ENCODE results near the gene TMEM163.

TMEM163 gene

GRCh38 chr2:134436706-134437105 lies 282.1 kb downstream of the TMEM163 start:
- ChIA-PET CTCF (interaction anchor here (0.6 to 2.0 kb wide), 4 partner anchors 11 to 191 kb away, joined by 3 to 10 read pairs (median 4); no protein-coding TSS in a partner anchor), POLR2A (no interaction called here)
- Histone ChIP-seq H3K9me3 (ENCODE audit: control insufficient read depth, insufficient read depth, low read depth, low read length) (no peaks in the 10 kb centered on the region), H3K4me3 (ENCODE audit: low read depth, low read length) (no peak overlapping the region), H3K27ac (ENCODE audit: extremely low read depth, low read depth, low read length) (no peak overlapping the region), H3K36me3 (ENCODE audit: control insufficient read depth in 2 of 2, insufficient read depth in 1 of 2, low read length in 2 of 2) (peaks cover 0 to 29% of the 10 kb centered on the region in 2 experiments; a peak in 2 of 3 replicates), H3K4me1 (ENCODE audit: control insufficient read depth, insufficient read depth, low read length) (no peaks in the 10 kb centered on the region)
- TF ChIP-seq IKZF3 (tag by site-specific recombination; IDR thresholded peaks at IDR 0.05): no peak

DNA sequence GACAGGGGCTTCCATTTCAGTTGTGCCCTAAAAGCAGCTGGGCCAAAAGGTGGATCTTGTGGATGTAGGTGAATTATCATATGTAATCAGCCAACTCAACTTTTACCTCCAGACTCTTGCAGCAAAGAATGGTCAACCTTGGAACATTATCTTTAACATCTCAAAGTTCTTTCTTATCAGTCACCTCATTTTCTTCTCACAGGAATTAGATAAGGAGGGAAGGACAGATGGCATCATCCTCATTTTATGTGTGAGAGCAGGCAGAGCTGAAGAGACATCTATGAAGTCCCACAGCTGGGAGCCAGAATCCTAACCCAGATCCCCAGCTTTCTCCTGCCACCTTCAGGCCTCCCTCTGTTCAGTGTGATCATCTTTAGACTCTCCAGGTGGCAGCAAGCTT lies 282.9 kb downstream of the TMEM163 start:
- TF ChIP-seq ZNF76 (tag by site-specific recombination; IDR thresholded peaks at IDR 0.05; ENCODE audit: borderline replicate concordance, low read depth) (no peak), KLF1 (tag by site-specific recombination; IDR thresholded peaks at IDR 0.05) (no peak), PRDM10 (tag by site-specific recombination; IDR thresholded peaks at IDR 0.05) (no peak), ZNF560 (tag by site-specific recombination; IDR thresholded peaks at IDR 0.05; ENCODE audit: borderline replicate concordance) (no peak), ZNF266 (tag by site-specific recombination; IDR thresholded peaks at IDR 0.05; ENCODE audit: low read depth) (no peak), ZNF184 (tag by site-specific recombination; IDR thresholded peaks at IDR 0.05) (no peak), ZNF600 (tag by site-specific recombination; IDR thresholded peaks at IDR 0.05) (no peak), ZNF768 (tag by site-specific recombination; IDR thresholded peaks at IDR 0.05) (no peak)
- TF ChIP-seq, protein P1, sequence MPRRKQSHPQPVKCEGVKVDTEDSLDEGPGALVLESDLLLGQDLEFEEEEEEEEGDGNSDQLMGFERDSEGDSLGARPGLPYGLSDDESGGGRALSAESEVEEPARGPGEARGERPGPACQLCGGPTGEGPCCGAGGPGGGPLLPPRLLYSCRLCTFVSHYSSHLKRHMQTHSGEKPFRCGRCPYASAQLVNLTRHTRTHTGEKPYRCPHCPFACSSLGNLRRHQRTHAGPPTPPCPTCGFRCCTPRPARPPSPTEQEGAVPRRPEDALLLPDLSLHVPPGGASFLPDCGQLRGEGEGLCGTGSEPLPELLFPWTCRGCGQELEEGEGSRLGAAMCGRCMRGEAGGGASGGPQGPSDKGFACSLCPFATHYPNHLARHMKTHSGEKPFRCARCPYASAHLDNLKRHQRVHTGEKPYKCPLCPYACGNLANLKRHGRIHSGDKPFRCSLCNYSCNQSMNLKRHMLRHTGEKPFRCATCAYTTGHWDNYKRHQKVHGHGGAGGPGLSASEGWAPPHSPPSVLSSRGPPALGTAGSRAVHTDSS (tag by site-specific recombination; IDR thresholded peaks at IDR 0.05): no peak
- ChIA-PET POLR2A (no interaction called here), CTCF (interaction anchor here (0.6 to 2.0 kb wide), 6 partner anchors 12 to 585 kb away, joined by 3 to 10 read pairs (median 5); no protein-coding TSS in a partner anchor)
- no peaks in the 10 kb centered on the region for H3K4me1 ChIP-seq (ENCODE audit: control insufficient read depth, insufficient read depth, low read length)
- no peak overlapping the region for H3K4me3 ChIP-seq (ENCODE audit: low read depth, low read length)
- H3K36me3 ChIP-seq (ENCODE audit: control insufficient read depth in 2 of 2, insufficient read depth in 1 of 2, low read length in 2 of 2): peaks cover 0 to 34% of the 10 kb centered on the region in 2 experiments; a peak in 2 of 3 replicates
- no peaks in the 10 kb centered on the region for H3K9me3 ChIP-seq (ENCODE audit: control insufficient read depth, insufficient read depth, low read depth, low read length)
- H3K27ac ChIP-seq (ENCODE audit: extremely low read depth, low read depth, low read length): no peak overlapping the region

DNA sequence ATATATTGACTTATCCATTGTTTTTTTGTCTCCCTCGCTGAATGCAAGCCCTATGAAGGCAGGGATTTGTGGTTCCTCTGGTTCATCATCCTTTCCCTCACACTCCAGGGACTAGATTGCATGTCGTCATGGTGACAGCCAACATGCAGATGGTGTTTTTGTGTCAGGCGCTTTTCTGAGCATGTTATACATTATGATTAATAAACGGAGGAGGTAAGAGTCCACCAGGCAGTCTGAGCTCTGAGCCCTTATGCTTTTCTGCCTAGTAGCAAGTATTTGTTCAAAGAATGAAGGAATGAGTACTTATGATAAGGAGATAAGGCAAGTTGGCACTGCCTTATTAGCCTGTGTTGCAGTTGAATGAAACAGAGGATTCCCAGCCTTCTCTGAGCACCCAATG lies 283.3 kb downstream of the TMEM163 start:
- no peak overlapping the region for H3K27ac ChIP-seq (ENCODE audit: extremely low read depth, low read depth, low read length)
- H3K9me3 ChIP-seq (ENCODE audit: control insufficient read depth, insufficient read depth, low read depth, low read length): no peaks in the 10 kb centered on the region
- no peaks in the 10 kb centered on the region for H3K4me1 ChIP-seq (ENCODE audit: control insufficient read depth, insufficient read depth, low read length)
- TF ChIP-seq GLIS1 (tag by site-specific recombination; IDR thresholded peaks at IDR 0.05): no peak
- no peak for TF ChIP-seq ZNF223 (tag by site-specific recombination; IDR thresholded peaks at IDR 0.05)
- TF ChIP-seq ZNF449 (tag by site-specific recombination; IDR thresholded peaks at IDR 0.05): no peak
- POLR2A ChIA-PET: no interaction called here
- CTCF ChIA-PET: interaction anchor here (0.7 to 2.0 kb wide), 5 partner anchors 12 to 584 kb away, joined by 3 to 10 read pairs (median 6); no protein-coding TSS in a partner anchor
- H3K4me3 ChIP-seq (ENCODE audit: low read depth, low read length): no peak overlapping the region
- H3K36me3 ChIP-seq (ENCODE audit: control insufficient read depth in 2 of 2, insufficient read depth in 1 of 2, low read length in 2 of 2): peaks cover 0 to 39% of the 10 kb centered on the region in 2 experiments; a peak in 2 of 3 replicates
